ENCODE measurements around the gene PROCA1. TPM values are rescaled to one million over a fixed set of nuclear protein-coding genes. Genes with fewer than 3 reads are reported as not detected.

Gene PROCA1
- polyA plus RNA-seq, 1 of the 3 experiments (the other 2 are of a cell fraction), result 7.1 TPM

GRCh38 chr17:28750178-28751047, 38.7 kb upstream of the PROCA1 start:
- peaks cover 27% of the 10 kb centered on the region for H3F3A ChIP-seq (replicated peaks; ENCODE audit: insufficient read depth)
- H3K4me2 ChIP-seq, result no peak overlapping the region
- WGBS (ENCODE audit: low lambda C conversion rate), result 37% methylated on average over 20 of the region's 20 CpGs
- H3K4me3 ChIP-seq (ENCODE audit: low read depth in 2 of 2, low read length in 1 of 2), result peak overlapping the region in 1 of 2 experiments; percentile 33; a peak in 1 of 4 replicates
- H3K9ac ChIP-seq, result peak overlapping the region; percentile 41; the same call in 1 of the 2 replicates
- CTCF ChIA-PET, result interaction anchor here (0.6 to 20.4 kb wide), 29 partner anchors 9 to 213 kb away, joined by 3 to 612 read pairs (median 4); partner anchors contain the start of genes BLTP2, DHRS13, FLOT2 and NEK8
- no peaks in the 10 kb centered on the region for H3K27me3 ChIP-seq (ENCODE audit: insufficient read depth)
- H2AFZ ChIP-seq (ENCODE audit: low read depth), result no peak overlapping the region
- H3K9me3 ChIP-seq, result no peaks in the 10 kb centered on the region
- H3K9me2 ChIP-seq, result no peaks in the 10 kb centered on the region
- peak; percentile 87 for DNase-seq
- H3K36me3 ChIP-seq (replicated peaks in 1 of 2; ENCODE audit: control insufficient read depth in 1 of 2, insufficient read depth in 2 of 2, low read length in 1 of 2), result peaks cover 34 to 41% of the 10 kb centered on the region in 2 experiments
- peaks cover 44% of the 10 kb centered on the region for H3K79me2 ChIP-seq (ENCODE audit: insufficient read depth)
- H3K27ac ChIP-seq (ENCODE audit: low read depth in 2 of 2, low read length in 1 of 2), result peak overlapping the region; percentile 36 to 44; a peak in 2 of 4 replicates
- H3K4me1 ChIP-seq (ENCODE audit: control insufficient read depth in 1 of 2, insufficient read depth in 2 of 2, low read depth in 1 of 2, low read length in 1 of 2), result peaks cover 22 to 32% of the 10 kb centered on the region in 2 experiments; a peak in 3 of 4 replicates
- H4K20me1 ChIP-seq (ENCODE audit: insufficient read depth), result peaks cover 62% of the 10 kb centered on the region
- POLR2A ChIA-PET, result interaction anchor here (0.6 to 2.9 kb wide), 2 partner anchors 23 to 31 kb away, joined by 3 to 52 read pairs; partner anchors contain the start of genes NEK8, RPL23A and TLCD1
- TF ChIP-seq, protein P1, sequence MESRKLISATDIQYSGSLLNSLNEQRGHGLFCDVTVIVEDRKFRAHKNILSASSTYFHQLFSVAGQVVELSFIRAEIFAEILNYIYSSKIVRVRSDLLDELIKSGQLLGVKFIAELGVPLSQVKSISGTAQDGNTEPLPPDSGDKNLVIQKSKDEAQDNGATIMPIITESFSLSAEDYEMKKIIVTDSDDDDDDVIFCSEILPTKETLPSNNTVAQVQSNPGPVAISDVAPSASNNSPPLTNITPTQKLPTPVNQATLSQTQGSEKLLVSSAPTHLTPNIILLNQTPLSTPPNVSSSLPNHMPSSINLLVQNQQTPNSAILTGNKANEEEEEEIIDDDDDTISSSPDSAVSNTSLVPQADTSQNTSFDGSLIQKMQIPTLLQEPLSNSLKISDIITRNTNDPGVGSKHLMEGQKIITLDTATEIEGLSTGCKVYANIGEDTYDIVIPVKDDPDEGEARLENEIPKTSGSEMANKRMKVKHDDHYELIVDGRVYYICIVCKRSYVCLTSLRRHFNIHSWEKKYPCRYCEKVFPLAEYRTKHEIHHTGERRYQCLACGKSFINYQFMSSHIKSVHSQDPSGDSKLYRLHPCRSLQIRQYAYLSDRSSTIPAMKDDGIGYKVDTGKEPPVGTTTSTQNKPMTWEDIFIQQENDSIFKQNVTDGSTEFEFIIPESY (IDR thresholded peaks at IDR 0.05; ENCODE audit: borderline replicate concordance, low read depth), result no peak
- 0 out of 2 replicates have a peak, but pooled peaks have one; percentile 5 for TF ChIP-seq NRF1 (IDR thresholded peaks at IDR 0.05; ENCODE audit: low read depth, low read length)
- TF ChIP-seq YY1 (IDR thresholded peaks at IDR 0.05; ENCODE audit: low read depth), result no peak
- peak; percentile 97 for TF ChIP-seq CTCF (IDR thresholded peaks at IDR 0.05)
- TF ChIP-seq SMC3 (IDR thresholded peaks at IDR 0.05; ENCODE audit: low read depth, low read length), result peak; percentile 97
- TF ChIP-seq EP300 (IDR thresholded peaks at IDR 0.05; ENCODE audit: borderline replicate concordance in 1 of 2, low read depth in 1 of 2, low read length in 1 of 2), result peak in 1 of 2 experiments; percentile 18; a peak in 1 of 4 replicates
- TF ChIP-seq FOXJ3 (CRISPR knock-in tag; IDR thresholded peaks at IDR 0.05), result no peak
- no peak for TF ChIP-seq NFIC (IDR thresholded peaks at IDR 0.05; ENCODE audit: borderline replicate concordance)
- no peak for TF ChIP-seq TEAD4 (IDR thresholded peaks at IDR 0.05; ENCODE audit: borderline replicate concordance, insufficient read depth)
- peak; percentile 40; the same call in 1 of the 2 replicates for TF ChIP-seq RFX5 (IDR thresholded peaks at IDR 0.05; ENCODE audit: low read length)
- TF ChIP-seq, protein P2, sequence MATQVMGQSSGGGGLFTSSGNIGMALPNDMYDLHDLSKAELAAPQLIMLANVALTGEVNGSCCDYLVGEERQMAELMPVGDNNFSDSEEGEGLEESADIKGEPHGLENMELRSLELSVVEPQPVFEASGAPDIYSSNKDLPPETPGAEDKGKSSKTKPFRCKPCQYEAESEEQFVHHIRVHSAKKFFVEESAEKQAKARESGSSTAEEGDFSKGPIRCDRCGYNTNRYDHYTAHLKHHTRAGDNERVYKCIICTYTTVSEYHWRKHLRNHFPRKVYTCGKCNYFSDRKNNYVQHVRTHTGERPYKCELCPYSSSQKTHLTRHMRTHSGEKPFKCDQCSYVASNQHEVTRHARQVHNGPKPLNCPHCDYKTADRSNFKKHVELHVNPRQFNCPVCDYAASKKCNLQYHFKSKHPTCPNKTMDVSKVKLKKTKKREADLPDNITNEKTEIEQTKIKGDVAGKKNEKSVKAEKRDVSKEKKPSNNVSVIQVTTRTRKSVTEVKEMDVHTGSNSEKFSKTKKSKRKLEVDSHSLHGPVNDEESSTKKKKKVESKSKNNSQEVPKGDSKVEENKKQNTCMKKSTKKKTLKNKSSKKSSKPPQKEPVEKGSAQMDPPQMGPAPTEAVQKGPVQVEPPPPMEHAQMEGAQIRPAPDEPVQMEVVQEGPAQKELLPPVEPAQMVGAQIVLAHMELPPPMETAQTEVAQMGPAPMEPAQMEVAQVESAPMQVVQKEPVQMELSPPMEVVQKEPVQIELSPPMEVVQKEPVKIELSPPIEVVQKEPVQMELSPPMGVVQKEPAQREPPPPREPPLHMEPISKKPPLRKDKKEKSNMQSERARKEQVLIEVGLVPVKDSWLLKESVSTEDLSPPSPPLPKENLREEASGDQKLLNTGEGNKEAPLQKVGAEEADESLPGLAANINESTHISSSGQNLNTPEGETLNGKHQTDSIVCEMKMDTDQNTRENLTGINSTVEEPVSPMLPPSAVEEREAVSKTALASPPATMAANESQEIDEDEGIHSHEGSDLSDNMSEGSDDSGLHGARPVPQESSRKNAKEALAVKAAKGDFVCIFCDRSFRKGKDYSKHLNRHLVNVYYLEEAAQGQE (IDR thresholded peaks at IDR 0.05; ENCODE audit: low read depth, low read length), result no peak
- TF ChIP-seq GATA2 (CRISPR knock-in tag; IDR thresholded peaks at IDR 0.05), result no peak
- peak; percentile 78 for TF ChIP-seq CHD2 (IDR thresholded peaks at IDR 0.05; ENCODE audit: low read length, partially characterized antibody)
- TF ChIP-seq MEF2A (IDR thresholded peaks at IDR 0.05; ENCODE audit: borderline replicate concordance, low read depth), result no peak
- TF ChIP-seq POLR2AphosphoS5 (IDR thresholded peaks at IDR 0.05; ENCODE audit: low read depth, low read length), result peak; percentile 42; the same call in 1 of the 2 replicates
- peak; percentile 86 for TF ChIP-seq RAD21 (IDR thresholded peaks at IDR 0.05; ENCODE audit: low read length)
- no peak for TF ChIP-seq GABPA (IDR thresholded peaks at IDR 0.05; ENCODE audit: low read depth)
- no peak for TF ChIP-seq RXRA (IDR thresholded peaks at IDR 0.05; ENCODE audit: borderline replicate concordance, low read depth)
- TF ChIP-seq MXI1 (IDR thresholded peaks at IDR 0.05; ENCODE audit: low read depth, low read length), result peak; percentile 42; the same call in 1 of the 2 replicates
- no peak for TF ChIP-seq FOXM1 (IDR thresholded peaks at IDR 0.05; ENCODE audit: low read depth)
- TF ChIP-seq, protein P3, sequence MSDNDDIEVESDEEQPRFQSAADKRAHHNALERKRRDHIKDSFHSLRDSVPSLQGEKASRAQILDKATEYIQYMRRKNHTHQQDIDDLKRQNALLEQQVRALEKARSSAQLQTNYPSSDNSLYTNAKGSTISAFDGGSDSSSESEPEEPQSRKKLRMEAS (IDR thresholded peaks at IDR 0.05; ENCODE audit: low read depth), result peak; percentile 49; the same call in 1 of the 2 replicates
- peak; percentile 72; the same call in 1 of the 2 replicates for TF ChIP-seq SIN3A (IDR thresholded peaks at IDR 0.05; ENCODE audit: borderline replicate concordance, low read depth, low read length)
- TF ChIP-seq FOSL2 (IDR thresholded peaks at IDR 0.05; ENCODE audit: borderline replicate concordance, low read depth), result no peak
